Fibroblast of peridontal ligament (primary cell): ENCODE measurements around the gene FAAP24.
"Not testable (repeated sequence)": the region's sequence is repeated elsewhere in the genome, so short reads cannot be mapped to it uniquely, and the experiment has no call there.

Experiments used
- DNase-seq: peaks from one replicate; pipeline ENCODE4 v3.0.0-alpha.2; 2010; ENCODE audit errors: extremely low read depth

The FAAP24 gene

DNA sequence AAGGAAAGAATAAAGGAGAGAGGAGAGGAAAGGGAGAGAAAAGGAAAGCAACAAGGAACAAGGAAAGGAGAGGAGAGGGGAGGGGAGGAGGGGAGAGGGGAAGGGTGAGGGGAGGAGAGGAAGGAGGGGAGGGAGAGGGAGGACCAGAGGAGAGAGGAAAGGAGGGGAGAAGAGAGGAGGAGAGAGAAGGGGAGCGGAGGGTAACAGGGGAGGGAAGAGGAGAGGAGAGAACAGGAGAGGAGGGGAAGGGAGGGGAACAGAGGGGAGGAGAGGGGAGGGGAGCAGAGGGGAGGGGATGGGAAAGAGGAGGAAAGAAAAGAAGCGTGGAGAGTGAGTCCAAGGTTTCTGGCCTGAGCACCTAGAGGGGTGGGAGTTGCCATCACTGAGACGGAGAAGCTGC lies 26.7 kb downstream of the FAAP24 start:
- no peak for DNase-seq

GRCh38 chr19:33000510-33000909 lies 28.5 kb downstream of the FAAP24 start:
- DNase-seq: no peak

DNA sequence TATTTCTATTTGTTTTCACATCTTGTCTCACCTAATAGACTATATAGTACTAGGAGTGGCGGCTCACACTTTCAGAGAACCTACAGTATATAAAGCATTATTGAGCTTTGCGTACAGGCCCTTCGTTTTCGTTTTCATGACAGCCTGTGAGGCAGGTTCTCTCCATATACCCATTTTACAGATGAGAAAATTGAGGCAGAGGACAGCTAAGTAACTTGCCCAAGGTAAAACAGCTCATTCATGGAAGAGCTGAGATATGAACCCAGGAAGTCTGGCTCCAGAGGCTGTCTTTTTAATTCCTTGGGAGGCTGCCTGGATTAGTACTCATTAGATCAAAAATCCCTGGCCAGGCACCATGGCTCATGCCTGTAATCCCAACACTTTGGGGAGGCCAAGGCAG lies 28.9 kb downstream of the FAAP24 start:
- DNase-seq: no peak

GRCh38 chr19:33002126-33002865 lies 30.3 kb downstream of the FAAP24 start:
- not testable (repeated sequence) for DNase-seq

- not testable (repeated sequence) for DNase-seq
Measured at GRCh38 chr19:33003424-33004024, 31.5 kb downstream of the FAAP24 start.

GRCh38 chr19:33005440-33005839 lies 33.4 kb downstream of the FAAP24 start:
- no peak for DNase-seq

GRCh38 chr19:33008738-33009137 lies 36.7 kb downstream of the FAAP24 start:
- no peak for DNase-seq

- not testable (repeated sequence) for DNase-seq
Measured at GRCh38 chr19:33010891-33011290, 38.8 kb downstream of the FAAP24 start.

DNA sequence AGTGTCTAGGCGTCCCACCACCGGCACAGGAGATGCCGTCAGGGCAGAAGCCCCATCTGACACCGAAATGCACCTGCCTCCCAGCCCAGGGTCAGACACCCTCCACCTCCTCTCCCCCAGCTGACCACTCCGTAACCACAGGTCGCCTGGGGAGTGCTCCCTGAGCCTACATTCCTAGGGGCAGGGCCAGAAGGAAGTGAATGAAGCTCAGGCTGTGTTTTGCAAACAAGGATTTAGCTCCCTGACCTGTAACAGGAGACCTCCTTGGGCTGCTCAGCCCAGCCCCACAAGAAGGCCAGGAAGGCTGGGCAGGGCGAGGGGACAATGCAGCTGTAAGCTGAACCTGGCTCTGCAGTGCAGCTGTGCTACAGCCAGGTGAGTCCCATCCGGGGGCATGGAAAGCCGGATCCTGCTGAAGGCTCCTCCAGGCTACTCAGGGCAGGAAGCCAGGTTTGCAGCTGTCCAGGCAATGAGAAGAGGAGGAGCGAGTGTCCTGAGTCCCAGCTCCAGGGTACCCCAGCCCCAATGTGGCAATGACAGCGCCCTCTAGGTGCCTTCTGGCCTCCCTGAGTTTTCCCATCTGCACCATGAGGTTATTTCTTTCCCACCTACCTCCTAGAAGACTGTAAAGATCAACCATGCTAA lies 50.6 kb downstream of the FAAP24 start:
- no peak for DNase-seq

DNA sequence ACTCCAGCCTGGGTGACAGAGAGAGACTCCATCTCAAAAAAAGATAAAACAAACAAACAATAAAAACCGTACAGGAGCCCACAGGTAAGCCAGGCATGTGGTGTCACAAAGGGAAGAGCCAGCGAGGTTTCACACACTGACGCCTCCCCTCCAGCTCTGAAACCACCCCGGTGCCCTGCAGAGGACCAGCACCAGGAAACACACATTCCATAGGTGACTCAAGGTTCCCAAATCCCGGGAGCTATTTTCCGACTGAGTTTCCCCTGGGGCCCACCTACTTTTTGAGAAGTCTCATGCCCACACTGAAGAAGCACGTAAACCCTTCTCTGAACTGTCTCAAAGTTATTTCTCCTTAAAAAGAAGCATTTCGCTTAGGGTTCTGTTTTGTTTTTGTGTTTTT lies 52.4 kb downstream of the FAAP24 start:
- DNase-seq: no peak

DNA sequence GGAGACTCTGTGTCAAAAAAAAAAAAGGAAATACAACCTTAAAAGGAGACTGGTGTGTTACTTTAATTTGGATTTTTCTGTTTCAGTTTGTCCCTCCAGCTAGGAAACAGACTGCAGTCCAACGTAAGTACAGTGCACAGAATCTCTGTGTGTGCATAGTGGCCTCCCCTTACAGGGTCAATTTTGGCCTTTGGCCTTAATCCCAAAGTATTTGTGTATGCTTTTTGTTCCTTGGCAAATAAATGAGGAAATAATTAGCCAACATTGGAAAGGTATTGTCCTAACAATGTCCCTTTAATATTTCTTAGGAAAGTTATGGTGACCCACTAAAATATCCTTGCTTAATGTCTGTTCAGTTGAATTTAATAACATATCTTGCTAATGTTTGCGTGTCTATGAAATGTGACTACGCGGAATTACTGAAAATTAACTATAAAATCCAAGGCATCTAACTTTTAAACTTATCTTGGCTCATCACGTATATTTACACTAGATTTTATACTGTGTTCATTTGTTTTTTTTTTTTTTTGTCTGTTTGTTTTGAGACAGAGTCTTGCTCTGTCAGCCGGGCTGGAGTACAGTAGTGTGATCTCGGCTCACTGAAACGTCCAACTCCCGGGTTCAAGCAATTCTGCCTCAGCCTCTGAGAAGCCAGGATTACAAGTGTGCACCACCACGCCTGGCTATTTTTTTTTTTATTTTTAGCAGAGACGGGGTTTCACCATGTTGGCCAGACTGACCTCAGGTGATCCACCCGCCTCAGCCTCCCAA lies 53.6 kb downstream of the FAAP24 start:
- not testable (repeated sequence) for DNase-seq

DNA sequence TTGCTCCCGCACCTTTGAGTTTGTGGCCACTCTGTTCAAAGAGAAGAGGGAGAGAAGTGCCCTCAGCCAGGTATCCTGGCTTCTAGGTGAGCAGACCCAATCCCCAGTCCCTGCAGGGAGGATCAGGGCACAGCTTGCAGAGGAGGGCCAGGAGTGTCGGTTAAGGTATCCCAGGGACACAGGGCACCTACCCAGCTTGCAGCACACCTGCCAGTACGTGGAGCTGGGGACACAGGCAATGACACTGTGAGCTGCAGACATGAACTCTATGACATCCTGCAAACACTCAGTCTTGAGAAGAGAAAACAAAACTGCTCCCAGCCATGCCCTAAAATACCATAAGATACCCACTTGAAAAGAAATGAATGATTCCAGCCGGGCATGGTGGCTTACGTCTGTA lies 54.6 kb downstream of the FAAP24 start:
- DNase-seq: not testable (repeated sequence)
